HFFc6 (cell line): ENCODE data around the gene SLC16A1. TPM values are rescaled to one million over a fixed set of nuclear protein-coding genes. Genes with fewer than 3 reads are reported as not detected.
A peak's percentile ranks its signal among the peaks of the same experiment; 100 is the strongest.

Experiments
- DNase-seq: peaks from one replicate; pipeline ENCODE4 v3.0.0-alpha.2; 2018
- H3K27ac Mint-ChIP-seq: 2 replicates; pipeline ENCODE4 v1.8.0; 2020; ENCODE audit warnings: mild to moderate bottlenecking, mixed read lengths
- H3K27me3 Mint-ChIP-seq: 2 replicates; pipeline ENCODE4 v1.8.0; 2021; ENCODE audit warnings: mild to moderate bottlenecking, moderate library complexity, mixed read lengths; ENCODE audit not compliant: insufficient read depth
- H3K36me3 Mint-ChIP-seq: 2 replicates; pipeline ENCODE4 v1.8.0; 2021; ENCODE audit warnings: low read depth, mixed read lengths
- H3K4me1 Mint-ChIP-seq: 2 replicates; pipeline ENCODE4 v1.8.0; 2020; ENCODE audit warnings: low read depth, mixed read lengths
- H3K4me3 Mint-ChIP-seq: 2 replicates; pipeline ENCODE4 v1.8.0; 2020; ENCODE audit warnings: mild to moderate bottlenecking, moderate library complexity, mixed read lengths
- H3K9me3 Mint-ChIP-seq: 2 replicates; pipeline ENCODE4 v1.8.0; 2020; ENCODE audit warnings: mild to moderate bottlenecking, mixed read lengths
- CTCF ChIP-seq: fragments of 200-600 bp; sonication (generic); IDR thresholded peaks from 2 replicates; pipeline ENCODE4 v1.5.0; 2021; ENCODE audit warnings: antibody characterized with exemption, mild to moderate bottlenecking
- total RNA-seq, 6 experiments: library from RNA; stranded (reverse); fragmentation: NEBNext Ultra II Directional; extraction: Animal tissue kit (Norgen Biotek cat#: 25700); gene quantifications; 2 replicates in 1 of 6; 3 replicates in 5 of 6; pipeline ENCODE4 v1.2.3, GENCODE V29; 2021

Gene SLC16A1
- total RNA-seq, 6 experiments from 2014 or later, result 61.0 to 95.0 (median 69.4) TPM

GRCh38 chr1:112905395-112906149 is 50.4 kb downstream of the SLC16A1 start:
- H3K27me3 Mint-ChIP-seq, result peaks cover 3% of the 10 kb centered on the region; the same call in 1 of the 2 replicates
- H3K4me3 Mint-ChIP-seq, result peak overlapping the region; percentile 44; the same call in 1 of the 2 replicates
- H3K4me1 Mint-ChIP-seq, result peaks cover 50% of the 10 kb centered on the region
- peaks cover 23% of the 10 kb centered on the region; the same call in 1 of the 2 replicates for H3K36me3 Mint-ChIP-seq
- no peak for TF ChIP-seq CTCF
- DNase-seq, result no peak
- no peaks in the 10 kb centered on the region; the same call in 1 of the 2 replicates for H3K9me3 Mint-ChIP-seq
- H3K27ac Mint-ChIP-seq, result peak overlapping the region; percentile 79

GRCh38 chr1:112904831-112905261 is 51.1 kb downstream of the SLC16A1 start:
- Mint-ChIP-seq H3K9me3 (no peaks in the 10 kb centered on the region; the same call in 1 of the 2 replicates), H3K4me1 (peaks cover 50% of the 10 kb centered on the region), H3K36me3 (peaks cover 19% of the 10 kb centered on the region; the same call in 1 of the 2 replicates), H3K27ac (peak overlapping the region; percentile 79), H3K4me3 (peak overlapping the region; percentile 31), H3K27me3 (peaks cover 3% of the 10 kb centered on the region; the same call in 1 of the 2 replicates)
- DNase-seq, result no peak
- no peak for TF ChIP-seq CTCF

- H3K4me1 Mint-ChIP-seq, result peaks cover 50% of the 10 kb centered on the region
- no peaks in the 10 kb centered on the region; the same call in 1 of the 2 replicates for H3K9me3 Mint-ChIP-seq
- peak overlapping the region; percentile 48 for H3K4me3 Mint-ChIP-seq
- peak overlapping the region; percentile 79 for H3K27ac Mint-ChIP-seq
- H3K36me3 Mint-ChIP-seq, result peaks cover 18% of the 10 kb centered on the region; the same call in 1 of the 2 replicates
- DNase-seq, result peak; percentile 94
- peaks cover 3% of the 10 kb centered on the region; the same call in 1 of the 2 replicates for H3K27me3 Mint-ChIP-seq
- TF ChIP-seq CTCF, result no peak
These were observed 51.7 kb downstream of the SLC16A1 start for GRCh38 chr1:112904071-112904830.

- no peak for DNase-seq
- Mint-ChIP-seq H3K27ac (no peak overlapping the region; the same call in 1 of the 2 replicates), H3K36me3 (peaks cover 15% of the 10 kb centered on the region; the same call in 1 of the 2 replicates), H3K4me1 (peaks cover 45% of the 10 kb centered on the region), H3K4me3 (no peak overlapping the region), H3K9me3 (no peaks in the 10 kb centered on the region; the same call in 1 of the 2 replicates), H3K27me3 (peaks cover 3% of the 10 kb centered on the region; the same call in 1 of the 2 replicates)
- no peak for TF ChIP-seq CTCF
These were observed 53.8 kb downstream of the SLC16A1 start for GRCh38 chr1:112902221-112902620.

GRCh38 chr1:112901387-112901786 is 54.6 kb downstream of the SLC16A1 start:
- H3K4me1 Mint-ChIP-seq, result peaks cover 37% of the 10 kb centered on the region
- peaks cover 3% of the 10 kb centered on the region; the same call in 1 of the 2 replicates for H3K27me3 Mint-ChIP-seq
- TF ChIP-seq CTCF, result no peak
- 0 out of 2 replicates have a peak, but pooled peaks cover 11% of the 10 kb centered on the region for H3K36me3 Mint-ChIP-seq
- DNase-seq, result no peak
- H3K27ac Mint-ChIP-seq, result no peak overlapping the region
- H3K4me3 Mint-ChIP-seq, result no peak overlapping the region
- H3K9me3 Mint-ChIP-seq, result peaks cover 5% of the 10 kb centered on the region
